Endothelial cell of umbilical vein (primary cell): Measurements from ENCODE around the gene SWAP70. TPM values are rescaled to one million over a fixed set of nuclear protein-coding genes. Genes with fewer than 3 reads are reported as not detected.

Experiments used
- BruUV-seq: library from RNA; stranded (reverse); fragments of 400-500 nt; replicated peaks from 2 replicates; lab custom pipeline; 2021; lab: Mats Ljungman, UMichigan
- CTCF ChIA-PET: fragments of 300-600, 350-600 bp; sonication (Branson Sonifier 250); formaldehyde crosslinking; loops from one replicate; lab custom pipeline; 2021; ENCODE audit warnings: antibody characterized with exemption, inconsistent platforms; lab: Charles Lee
- POLR2A ChIA-PET: fragments of 300-600, 350-600 bp; sonication (Branson Sonifier 250); formaldehyde crosslinking; loops from one replicate; lab custom pipeline; 2021; ENCODE audit warnings: antibody characterized with exemption, inconsistent platforms; lab: Charles Lee
- DNase-seq: peaks from one replicate; pipeline ENCODE4 v3.0.0-alpha.2; 2011; ENCODE audit warnings: low read depth, low spot score
- FAIRE-seq: peaks from 2 replicates; lab custom pipeline; 2011; peaks lifted over from hg19 to GRCh38; lab: Jason Lieb, UNC
- H2AFZ ChIP-seq: 2 replicates; pipeline ENCODE4 v1.6.0; 2012; ENCODE audit warnings: low read depth, low read length, control low read depth, inconsistent platforms
- H3K27ac ChIP-seq: 2 replicates; pipeline ENCODE4 v1.5.1; 2011; ENCODE audit warnings: low read depth, mild to moderate bottlenecking, control low read depth, low read length, moderate library complexity; ENCODE audit not compliant: insufficient read depth
- H3K27me3 ChIP-seq, 2 experiments: 2 replicates each; pipeline versions ENCODE4 v1.6.0 to v1.6.1; 2011; ENCODE audit warnings: low read length in 2 of 2, mixed read lengths in 1 of 2; ENCODE audit not compliant: control insufficient read depth in 2 of 2, insufficient read depth in 2 of 2
- H3K36me3 ChIP-seq, 2 experiments: 2 replicates in 1 of 2; 3 replicates in 1 of 2; pipeline ENCODE4 v1.5.1; 2011; ENCODE audit warnings: low read length in 2 of 2, mild to moderate bottlenecking in 1 of 2, moderate library complexity in 1 of 2; ENCODE audit not compliant: control insufficient read depth in 2 of 2, insufficient read depth in 2 of 2; ENCODE audit errors: extremely low read depth in 1 of 2
- H3K4me1 ChIP-seq: 3 replicates; pipeline ENCODE4 v1.5.1; 2011; ENCODE audit warnings: mild to moderate bottlenecking, low read length; ENCODE audit not compliant: control insufficient read depth, insufficient read depth; ENCODE audit errors: extremely low read depth
- H3K4me2 ChIP-seq: 2 replicates; pipeline ENCODE4 v1.6.1; 2011; ENCODE audit warnings: low read length, control low read depth, mixed read lengths; ENCODE audit not compliant: insufficient read depth
- H3K4me3 ChIP-seq, 3 experiments: fragments of 200-600 bp in 1 of 3; sonication (generic), shearing (Covaris generic) in 1 of 3; replicated peaks in 1 of 3; 2 replicates each; pipeline ENCODE4 v1.5.1; 2011 to 2016; ENCODE audit warnings: control low read depth in 3 of 3, low read length in 3 of 3, mild to moderate bottlenecking in 2 of 3, inconsistent platforms in 1 of 3, low read depth in 1 of 3, moderate library complexity in 1 of 3; ENCODE audit not compliant: insufficient read depth in 1 of 3
- H3K79me2 ChIP-seq: 2 replicates; pipeline ENCODE4 v1.6.0; 2012; ENCODE audit warnings: low read length, inconsistent platforms; ENCODE audit not compliant: control insufficient read depth, insufficient read depth
- H3K9ac ChIP-seq: replicated peaks from 2 replicates; pipeline ENCODE3; 2011; ENCODE audit warnings: low read length, control low read depth; ENCODE audit not compliant: insufficient read depth; ENCODE audit errors: extremely low read depth
- H3K9me1 ChIP-seq: replicated peaks from 3 replicates; pipeline ENCODE4 v1.6.0; 2011; ENCODE audit warnings: mild to moderate bottlenecking, low read length; ENCODE audit not compliant: control insufficient read depth, insufficient read depth; ENCODE audit errors: extremely low read depth
- H3K9me3 ChIP-seq: replicated peaks from 2 replicates; pipeline ENCODE4 v1.5.1; 2012; ENCODE audit warnings: low read length, inconsistent platforms; ENCODE audit not compliant: control insufficient read depth, insufficient read depth
- H4K20me1 ChIP-seq: replicated peaks from 2 replicates; pipeline ENCODE3; 2011; ENCODE audit warnings: mild to moderate bottlenecking, low read length; ENCODE audit not compliant: control insufficient read depth, insufficient read depth; ENCODE audit errors: extremely low read depth
- EZH2 ChIP-seq: IDR thresholded peaks from 2 replicates; pipeline ENCODE4 v1.6.1; 2012; ENCODE audit warnings: borderline replicate concordance, low read depth, mild to moderate bottlenecking, moderate library complexity, low read length, inconsistent platforms; ENCODE audit not compliant: severe bottlenecking
- GATA2 ChIP-seq: IDR thresholded peaks from 2 replicates; pipeline ENCODE4 v1.7.0; 2011; ENCODE audit warnings: low read depth, mild to moderate bottlenecking, moderate library complexity, mixed read lengths, low read length; ENCODE audit not compliant: insufficient read length, insufficient read depth
- POLR2A ChIP-seq: IDR thresholded peaks from 2 replicates; pipeline ENCODE4 v1.6.1; 2012; ENCODE audit warnings: low read depth, mild to moderate bottlenecking, control low read depth, low read length
- POLR2AphosphoS5 ChIP-seq: IDR thresholded peaks from 2 replicates; pipeline ENCODE4 v1.6.1; 2012; ENCODE audit warnings: low read depth, mild to moderate bottlenecking, control low read depth, low read length, moderate library complexity; ENCODE audit not compliant: insufficient read depth
- dilution Hi-C: fragments of 300-500 bp; cut with MboI; formaldehyde crosslinking; loops from one replicate; pipeline ENCODE4 v1.15.0; 2019; ENCODE audit warnings: low sequenced_read_pairs; ENCODE audit not compliant: extremely low pct_ligation_motif_present
- intact Hi-C: fragments of 100-400 bp; cut with micrococcal nuclease; formaldehyde crosslinking; loops from one replicate; pipeline ENCODE4 v1.10.0; 2022
- polyA plus RNA-seq, 4 experiments: library from polyadenylated mRNA; depleted of rRNA in 3 of 4; stranded (reverse) in 3 of 4; unstranded in 1 of 4; fragments of >200 nt; gene quantifications; 2 replicates each; pipeline versions ENCODE4 v1.2.1 to v1.2.3, GENCODE V29; 2011 to 2012; ENCODE audit warnings: missing spikeins in 1 of 4
- total RNA-seq: library from RNA; stranded (reverse); gene quantifications from 2 replicates; pipeline ENCODE4 v1.2.3, GENCODE V29; 2021

SWAP70 gene
- total and polyA plus RNA-seq, 2 donors (not counting 3 experiments of a cell fraction or from before 2014, with no cell fraction given) = 52.5 to 165 TPM

- peak; percentile 49 for TF ChIP-seq POLR2A
- TF ChIP-seq GATA2 = no peak
- peak; percentile 36 for TF ChIP-seq POLR2AphosphoS5
- POLR2A ChIA-PET = interaction anchor here (0.5 to 0.6 kb wide), 2 partner anchors 301 to 485 kb away, joined by 4 to 9 read pairs; no protein-coding TSS in a partner anchor
Measured at GRCh38 chr11:9755561-9756185, 91.8 kb downstream of the SWAP70 start.

GRCh38 chr11:9756461-9756860, 92.6 kb downstream of the SWAP70 start:
- Histone ChIP-seq H3K4me1 (peaks cover 39% of the 10 kb centered on the region), H3K9me1 (no peaks in the 10 kb centered on the region), H2AFZ (no peak overlapping the region), H3K36me3 (peaks cover 7% of the 10 kb centered on the region in 2 experiments), H3K27me3 (no peaks in the 10 kb centered on the region), H3K9ac (no peak overlapping the region), H3K27ac (no peak overlapping the region), H3K79me2 (no peaks in the 10 kb centered on the region), H3K4me2 (no peak overlapping the region), H4K20me1 (no peaks in the 10 kb centered on the region), H3K9me3 (no peaks in the 10 kb centered on the region), H3K4me3 (no peak overlapping the region)
- intact Hi-C loops = loop anchor here (5.0 kb wide), 2 partner anchors 229 to 651 kb away; no protein-coding TSS in a partner anchor
- ChIA-PET CTCF (interaction anchor here (0.9 to 1.7 kb wide), 2 partner anchors 216 to 221 kb away, joined by 3 to 4 read pairs; no protein-coding TSS in a partner anchor), POLR2A (no interaction called here)
- DNase-seq (no peak), FAIRE-seq (no peak)
- no TSS peak for BruUV-seq
- TF ChIP-seq EZH2 = no peak
- TF ChIP-seq POLR2AphosphoS5 = peak; percentile 13
- dilution Hi-C loops = no loop called here

More at GRCh38 chr11:9755561-9756185, 91.8 kb downstream of the SWAP70 start:
- no peak overlapping the region for H3K4me3 ChIP-seq
- H3K9ac ChIP-seq = no peak overlapping the region
- BruUV-seq = no TSS peak
- no peaks in the 10 kb centered on the region for H3K27me3 ChIP-seq
- no peaks in the 10 kb centered on the region for H3K79me2 ChIP-seq
- H3K4me2 ChIP-seq = no peak overlapping the region
- peaks cover 7 to 8% of the 10 kb centered on the region in 2 experiments for H3K36me3 ChIP-seq
- no peak overlapping the region for H2AFZ ChIP-seq
- H4K20me1 ChIP-seq = no peaks in the 10 kb centered on the region
- CTCF ChIA-PET = interaction anchor here (0.8 to 2.2 kb wide), 5 partner anchors 142 to 611 kb away, joined by 3 to 7 read pairs (median 4); no protein-coding TSS in a partner anchor
- H3K9me3 ChIP-seq = no peaks in the 10 kb centered on the region
- intact Hi-C loops = loop anchor here (5.0 kb wide), 2 partner anchors 228 to 652 kb away; no protein-coding TSS in a partner anchor
- DNase-seq = peak; percentile 62
- dilution Hi-C loops = no loop called here
- H3K9me1 ChIP-seq = no peaks in the 10 kb centered on the region
- H3K27ac ChIP-seq = peak overlapping the region; percentile 21
- H3K4me1 ChIP-seq = peaks cover 44% of the 10 kb centered on the region
- peak; percentile 35 for FAIRE-seq
